Measurements from ENCODE around the gene NAV2. TPM values are rescaled to one million over a fixed set of nuclear protein-coding genes. Genes with fewer than 3 reads are reported as not detected.

The NAV2 gene
- total RNA-seq, 1 donor from 2014 or later, result 47.3 TPM

GRCh38 chr11:19972091-19972490 is 259.5 kb downstream of the NAV2 start:
- DNase-seq (ENCODE audit: low spot score), result no peak

GRCh38 chr11:19972651-19973050 is 260.0 kb downstream of the NAV2 start:
- DNase-seq (ENCODE audit: low spot score), result no peak

GRCh38 chr11:19973136-19973635 is 260.5 kb downstream of the NAV2 start:
- no peak for DNase-seq (ENCODE audit: low spot score)

GRCh38 chr11:19974886-19975285 is 262.2 kb downstream of the NAV2 start:
- no peak for DNase-seq (ENCODE audit: low spot score)

- DNase-seq (ENCODE audit: low spot score), result no peak
Measured at GRCh38 chr11:19975414-19975990, 262.9 kb downstream of the NAV2 start.

GRCh38 chr11:19976281-19976941 is 263.8 kb downstream of the NAV2 start:
- no peak for DNase-seq (ENCODE audit: low spot score)

- no peak for DNase-seq (ENCODE audit: low spot score)
Measured at GRCh38 chr11:19977941-19978340, 265.3 kb downstream of the NAV2 start.

- peak; percentile 56 for DNase-seq (ENCODE audit: low spot score)
Measured at GRCh38 chr11:19978668-19979518, 266.3 kb downstream of the NAV2 start.

GRCh38 chr11:19979519-19979845 is 266.8 kb downstream of the NAV2 start:
- DNase-seq (ENCODE audit: low spot score), result no peak

GRCh38 chr11:19980388-19980787 is 267.8 kb downstream of the NAV2 start:
- no peak for DNase-seq (ENCODE audit: low spot score)

GRCh38 chr11:19980957-19981669 is 268.5 kb downstream of the NAV2 start:
- DNase-seq (ENCODE audit: low spot score), result peak; percentile 54

GRCh38 chr11:19982774-19983495 is 270.3 kb downstream of the NAV2 start:
- DNase-seq (ENCODE audit: low spot score), result no peak

- DNase-seq (ENCODE audit: low spot score), result no peak
Measured at GRCh38 chr11:19984048-19984742, 271.6 kb downstream of the NAV2 start.

GRCh38 chr11:19985111-19985510 is 272.5 kb downstream of the NAV2 start:
- no peak for DNase-seq (ENCODE audit: low spot score)

- DNase-seq (ENCODE audit: low spot score), result no peak
Measured at GRCh38 chr11:19987331-19987801, 274.7 kb downstream of the NAV2 start.

GRCh38 chr11:19988598-19988997 is 276.0 kb downstream of the NAV2 start:
- peak; percentile 57 for DNase-seq (ENCODE audit: low spot score)

- DNase-seq (ENCODE audit: low spot score), result no peak
Measured at GRCh38 chr11:19989191-19989590, 276.6 kb downstream of the NAV2 start.

GRCh38 chr11:19992162-19992561 is 279.5 kb downstream of the NAV2 start:
- DNase-seq (ENCODE audit: low spot score), result no peak

- no peak for DNase-seq (ENCODE audit: low spot score)
Measured at GRCh38 chr11:19992998-19993397, 280.4 kb downstream of the NAV2 start.

GRCh38 chr11:19994672-19995071 is 282.0 kb downstream of the NAV2 start:
- DNase-seq (ENCODE audit: low spot score), result no peak

- no peak for DNase-seq (ENCODE audit: low spot score)
Measured at GRCh38 chr11:19995145-19995544, 282.5 kb downstream of the NAV2 start.
